Activated naive CD8-positive, alpha-beta T cell treated with anti-CD3 and anti-CD28 coated beads, Interleukin-2, amount 10 ng/mL, durations not matched to agents 7 days and 5 days (primary cell): ENCODE measurements around the gene CYTH3. TPM values are rescaled to one million over a fixed set of nuclear protein-coding genes. Genes with fewer than 3 reads are reported as not detected.

Source experiments
- ATAC-seq: fragments of 150-1000 bp; cut with Tn5 transposase; one replicate; pipeline ENCODE4 v1.10.0; 2021; ENCODE audit warnings: low read depth, moderate library complexity
- POLR2A ChIA-PET: fragments of 350-600 bp; sonication (Branson Sonifier 250); formaldehyde crosslinking; loops from one replicate; lab custom pipeline; 2021; ENCODE audit warnings: antibody characterized with exemption; lab: Charles Lee
- DNase-seq: peaks from one replicate; pipeline ENCODE4 v3.0.0; 2021
- H3K27ac Mint-ChIP-seq: one replicate; pipeline ENCODE4 v1.8.0; 2022; ENCODE audit warnings: mild to moderate bottlenecking, mixed read lengths
- H3K27me3 Mint-ChIP-seq: one replicate; pipeline ENCODE4 v1.8.0; 2022; ENCODE audit warnings: mild to moderate bottlenecking, moderate library complexity, mixed read lengths
- H3K36me3 Mint-ChIP-seq: one replicate; pipeline ENCODE4 v1.8.0; 2021; ENCODE audit warnings: mild to moderate bottlenecking, mixed read lengths
- H3K4me1 Mint-ChIP-seq: one replicate; pipeline ENCODE4 v1.8.0; 2021; ENCODE audit warnings: mixed read lengths
- H3K4me3 Mint-ChIP-seq: one replicate; pipeline ENCODE4 v1.8.0; 2022; ENCODE audit warnings: mild to moderate bottlenecking, moderate library complexity, mixed read lengths
- H3K9me3 Mint-ChIP-seq: one replicate; pipeline ENCODE4 v1.8.0; 2021; ENCODE audit warnings: mixed read lengths
- total RNA-seq, 2 experiments: library from RNA; stranded (reverse); gene quantifications; one replicate each; pipeline ENCODE4 v1.2.3, GENCODE V29; 2021

CYTH3 gene
- total RNA-seq, 2 experiments from 2014 or later, result 9.8 to 12.5 TPM

- ATAC-seq (no peak), DNase-seq (no peak)
- POLR2A ChIA-PET, result no interaction called here
- H3K27me3 Mint-ChIP-seq, result peaks cover 4% of the 10 kb centered on the region
- H3K4me3 Mint-ChIP-seq, result no peak overlapping the region
- no peak overlapping the region for H3K27ac Mint-ChIP-seq
- H3K36me3 Mint-ChIP-seq, result no peaks in the 10 kb centered on the region
- no peaks in the 10 kb centered on the region for H3K4me1 Mint-ChIP-seq
- no peaks in the 10 kb centered on the region for H3K9me3 Mint-ChIP-seq
Measured at GRCh38 chr7:6178298-6179029, 94.0 kb downstream of the CYTH3 start.

GRCh38 chr7:6175645-6176044, 96.8 kb downstream of the CYTH3 start:
- DNase-seq, result no peak
- H3K4me1 Mint-ChIP-seq, result no peaks in the 10 kb centered on the region
- H3K36me3 Mint-ChIP-seq, result no peaks in the 10 kb centered on the region
- POLR2A ChIA-PET, result no interaction called here
- no peaks in the 10 kb centered on the region for H3K27me3 Mint-ChIP-seq
- no peak overlapping the region for H3K4me3 Mint-ChIP-seq
- no peak for ATAC-seq
- H3K9me3 Mint-ChIP-seq, result no peaks in the 10 kb centered on the region
- no peak overlapping the region for H3K27ac Mint-ChIP-seq

GRCh38 chr7:6172910-6173295, 99.5 kb downstream of the CYTH3 start:
- ATAC-seq (no peak), DNase-seq (no peak)
- no peaks in the 10 kb centered on the region for H3K36me3 Mint-ChIP-seq
- POLR2A ChIA-PET, result no interaction called here
- H3K9me3 Mint-ChIP-seq, result no peaks in the 10 kb centered on the region
- H3K27me3 Mint-ChIP-seq, result no peaks in the 10 kb centered on the region
- no peak overlapping the region for H3K27ac Mint-ChIP-seq
- H3K4me3 Mint-ChIP-seq, result no peak overlapping the region
- no peaks in the 10 kb centered on the region for H3K4me1 Mint-ChIP-seq

- Mint-ChIP-seq H3K4me3 (no peak overlapping the region), H3K4me1 (no peaks in the 10 kb centered on the region), H3K9me3 (no peaks in the 10 kb centered on the region), H3K27ac (no peak overlapping the region), H3K27me3 (no peaks in the 10 kb centered on the region), H3K36me3 (no peaks in the 10 kb centered on the region)
- ATAC-seq (no peak), DNase-seq (no peak)
- POLR2A ChIA-PET, result no interaction called here
Measured at GRCh38 chr7:6172224-6172909, 100.1 kb downstream of the CYTH3 start.

GRCh38 chr7:6171532-6172223, 100.7 kb downstream of the CYTH3 start:
- no peaks in the 10 kb centered on the region for H3K27me3 Mint-ChIP-seq
- DNase-seq, result no peak
- no peak overlapping the region for H3K27ac Mint-ChIP-seq
- no peak overlapping the region for H3K4me3 Mint-ChIP-seq
- H3K36me3 Mint-ChIP-seq, result no peaks in the 10 kb centered on the region
- POLR2A ChIA-PET, result no interaction called here
- H3K9me3 Mint-ChIP-seq, result no peaks in the 10 kb centered on the region
- H3K4me1 Mint-ChIP-seq, result no peaks in the 10 kb centered on the region
- no peak for ATAC-seq

GRCh38 chr7:6170571-6171531, 101.6 kb downstream of the CYTH3 start:
- no peaks in the 10 kb centered on the region for H3K4me1 Mint-ChIP-seq
- peak overlapping the region; percentile 22 for H3K4me3 Mint-ChIP-seq
- no peaks in the 10 kb centered on the region for H3K36me3 Mint-ChIP-seq
- H3K9me3 Mint-ChIP-seq, result no peaks in the 10 kb centered on the region
- ATAC-seq (no peak), DNase-seq (no peak)
- no peaks in the 10 kb centered on the region for H3K27me3 Mint-ChIP-seq
- POLR2A ChIA-PET, result no interaction called here
- H3K27ac Mint-ChIP-seq, result no peak overlapping the region

GRCh38 chr7:6169805-6170520, 102.5 kb downstream of the CYTH3 start:
- POLR2A ChIA-PET, result no interaction called here
- H3K27ac Mint-ChIP-seq, result no peak overlapping the region
- no peak overlapping the region for H3K4me3 Mint-ChIP-seq
- no peaks in the 10 kb centered on the region for H3K27me3 Mint-ChIP-seq
- no peaks in the 10 kb centered on the region for H3K9me3 Mint-ChIP-seq
- H3K4me1 Mint-ChIP-seq, result no peaks in the 10 kb centered on the region
- DNase-seq (no peak), ATAC-seq (no peak)
- H3K36me3 Mint-ChIP-seq, result no peaks in the 10 kb centered on the region

- POLR2A ChIA-PET, result no interaction called here
Measured at GRCh38 chr7:6168477-6168868, 104.0 kb downstream of the CYTH3 start.

GRCh38 chr7:6167587-6168476, 104.6 kb downstream of the CYTH3 start:
- Mint-ChIP-seq H3K36me3 (no peaks in the 10 kb centered on the region), H3K4me3 (no peak overlapping the region), H3K4me1 (peaks cover 3% of the 10 kb centered on the region), H3K27me3 (no peaks in the 10 kb centered on the region), H3K9me3 (no peaks in the 10 kb centered on the region), H3K27ac (no peak overlapping the region)
- no peak for ATAC-seq
- DNase-seq, result no peak
- POLR2A ChIA-PET, result no interaction called here

More at GRCh38 chr7:6168477-6168868, 104.0 kb downstream of the CYTH3 start:
- DNase-seq, result no peak
- Mint-ChIP-seq H3K4me1 (no peaks in the 10 kb centered on the region), H3K27ac (no peak overlapping the region), H3K27me3 (no peaks in the 10 kb centered on the region), H3K36me3 (no peaks in the 10 kb centered on the region), H3K9me3 (no peaks in the 10 kb centered on the region), H3K4me3 (no peak overlapping the region)
- no peak for ATAC-seq

- no peak for DNase-seq
- no peak for ATAC-seq
- no peak overlapping the region for H3K27ac Mint-ChIP-seq
- H3K27me3 Mint-ChIP-seq, result no peaks in the 10 kb centered on the region
- no peak overlapping the region for H3K4me3 Mint-ChIP-seq
- H3K4me1 Mint-ChIP-seq, result peaks cover 5% of the 10 kb centered on the region
- H3K36me3 Mint-ChIP-seq, result no peaks in the 10 kb centered on the region
- POLR2A ChIA-PET, result no interaction called here
- H3K9me3 Mint-ChIP-seq, result no peaks in the 10 kb centered on the region
Measured at GRCh38 chr7:6167004-6167551, 105.3 kb downstream of the CYTH3 start.

- Mint-ChIP-seq H3K4me1 (peaks cover 10% of the 10 kb centered on the region), H3K27me3 (no peaks in the 10 kb centered on the region), H3K9me3 (no peaks in the 10 kb centered on the region), H3K27ac (no peak overlapping the region), H3K36me3 (peaks cover 3% of the 10 kb centered on the region), H3K4me3 (no peak overlapping the region)
- DNase-seq, result no peak
- ATAC-seq, result no peak
- POLR2A ChIA-PET, result no interaction called here
Measured at GRCh38 chr7:6166443-6166891, 106.0 kb downstream of the CYTH3 start.
